Limb (tissue), 2 donors: ENCODE data around the gene PPP1R9B.

Experiments
- DNase-seq, 2 donors: peaks; one replicate each; pipeline ENCODE4 v3.0.0-alpha.2; 2016; ENCODE audit errors: extremely low spot score in 2 of 2

Gene PPP1R9B

GRCh38 chr17:50150354-50151040 lies at the start of gene PPP1R9B:
PPP1R9B (minus strand) TSS chr17:50150677; CDS start chr17:50150513, 164 bp downstream.
- DNase-seq, result no peak

- peak; percentile 94 for DNase-seq
Measured at GRCh38 chr17:50199803-50200456, 49.5 kb upstream of the PPP1R9B start.

- no peak for DNase-seq
Measured at GRCh38 chr17:50199211-50199802, 48.8 kb upstream of the PPP1R9B start.

GRCh38 chr17:50198026-50198669 lies 47.7 kb upstream of the PPP1R9B start:
- DNase-seq, result peak in 1 of 2 donors; percentile 68

GRCh38 chr17:50196826-50197225 lies 46.3 kb upstream of the PPP1R9B start:
- no peak for DNase-seq

GRCh38 chr17:50196036-50196435 lies 45.6 kb upstream of the PPP1R9B start:
- DNase-seq, result no peak

GRCh38 chr17:50194934-50195865 lies 44.7 kb upstream of the PPP1R9B start:
- no peak for DNase-seq

- DNase-seq, result no peak
Measured at GRCh38 chr17:50194140-50194933, 43.9 kb upstream of the PPP1R9B start.

GRCh38 chr17:50192618-50193291 lies 42.3 kb upstream of the PPP1R9B start:
- DNase-seq, result no peak

GRCh38 chr17:50192144-50192617 lies 41.7 kb upstream of the PPP1R9B start:
- DNase-seq, result no peak

- DNase-seq, result no peak
Measured at GRCh38 chr17:50191359-50192143, 41.1 kb upstream of the PPP1R9B start.

- DNase-seq, result no peak
Measured at GRCh38 chr17:50190603-50191358, 40.3 kb upstream of the PPP1R9B start.

- no peak for DNase-seq
Measured at GRCh38 chr17:50190293-50190602, 39.8 kb upstream of the PPP1R9B start.

GRCh38 chr17:50189550-50190292 lies 39.2 kb upstream of the PPP1R9B start:
- DNase-seq, result no peak

- no peak for DNase-seq
Measured at GRCh38 chr17:50188921-50189549, 38.6 kb upstream of the PPP1R9B start.

GRCh38 chr17:50188531-50188920 lies 38.0 kb upstream of the PPP1R9B start:
- no peak for DNase-seq
